GM18507 (cell line): ENCODE measurements around the gene SMC2.

ENCODE experiments used
- DNase-seq: peaks from one replicate; pipeline ENCODE4 v3.0.0; 2011; ENCODE audit warnings: low read depth; ENCODE audit not compliant: insufficient read length; ENCODE audit errors: extremely low spot score
- FAIRE-seq: peaks from 2 replicates; lab custom pipeline; 2011; peaks lifted over from hg19 to GRCh38; lab: Jason Lieb, UNC

SMC2 gene

DNA sequence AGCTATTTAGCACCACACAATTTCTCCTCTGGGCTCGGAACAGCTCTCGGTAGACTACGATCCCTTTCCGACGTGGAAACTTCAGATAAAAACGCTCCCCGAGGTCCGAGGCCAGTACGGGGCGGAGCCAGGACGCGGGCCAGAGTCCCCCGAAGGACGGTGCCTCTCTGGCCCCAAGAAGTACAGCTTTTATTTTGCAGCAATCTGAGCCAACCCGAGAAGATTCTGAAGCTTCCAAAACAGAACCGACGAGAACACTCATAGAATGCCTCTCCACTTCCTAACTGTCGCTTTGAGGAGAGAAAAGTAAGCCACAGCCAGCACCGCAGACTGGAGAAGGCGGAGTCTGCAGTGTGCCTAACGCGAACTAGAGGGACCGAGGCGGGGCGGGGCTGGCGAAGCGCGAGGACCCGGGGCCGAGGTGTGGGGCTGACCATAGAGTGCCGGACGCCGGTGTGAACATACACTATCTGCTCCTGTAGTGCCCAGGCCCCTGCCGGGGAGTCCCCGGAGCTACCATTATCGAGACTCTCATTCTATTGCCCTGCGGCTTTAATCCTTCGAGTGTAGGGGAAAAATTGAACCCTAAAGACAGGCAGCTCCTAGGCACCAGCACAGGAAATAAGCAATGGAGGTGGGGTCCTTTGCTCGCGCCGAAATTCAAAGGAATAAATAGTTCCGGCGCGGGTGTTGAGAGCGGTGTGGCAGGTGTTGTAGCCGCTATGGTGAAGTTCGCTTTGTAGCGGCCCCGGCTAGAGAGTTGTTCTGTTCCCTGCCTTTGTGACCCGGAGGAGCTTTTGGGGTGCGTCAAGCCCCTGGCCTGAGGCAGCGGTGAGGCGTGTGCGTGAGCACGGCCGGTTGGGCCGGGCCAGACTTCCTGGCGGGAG lies at the start of gene SMC2:
TSS of gene SMC2 (plus strand) at position 663 of the 887 bp plus-strand sequence. CDS start 1,076 bp downstream, outside the sequence.
- FAIRE-seq (peak; percentile 94), DNase-seq (peak; percentile 76)

DNA sequence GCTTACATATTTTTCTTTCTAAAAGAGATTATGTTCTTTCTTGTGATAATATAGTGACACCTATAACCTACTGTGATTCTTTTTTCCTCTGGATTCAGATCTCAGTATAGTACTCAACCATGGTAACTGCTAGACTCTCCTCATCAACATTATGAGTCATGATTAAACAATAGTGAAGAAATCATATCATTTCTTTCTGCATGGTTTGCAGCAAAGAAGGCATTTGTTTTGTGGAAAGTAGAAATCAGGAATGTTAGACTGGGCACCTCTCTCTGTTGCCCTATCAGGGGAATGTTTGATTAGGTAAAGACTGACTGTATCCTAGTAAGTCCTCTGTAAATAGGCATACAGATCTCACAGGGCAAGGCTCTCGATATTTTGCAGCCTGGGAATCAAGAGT lies 25.6 kb upstream of the SMC2 start:
- DNase-seq, result no peak
- FAIRE-seq, result no peak

DNA sequence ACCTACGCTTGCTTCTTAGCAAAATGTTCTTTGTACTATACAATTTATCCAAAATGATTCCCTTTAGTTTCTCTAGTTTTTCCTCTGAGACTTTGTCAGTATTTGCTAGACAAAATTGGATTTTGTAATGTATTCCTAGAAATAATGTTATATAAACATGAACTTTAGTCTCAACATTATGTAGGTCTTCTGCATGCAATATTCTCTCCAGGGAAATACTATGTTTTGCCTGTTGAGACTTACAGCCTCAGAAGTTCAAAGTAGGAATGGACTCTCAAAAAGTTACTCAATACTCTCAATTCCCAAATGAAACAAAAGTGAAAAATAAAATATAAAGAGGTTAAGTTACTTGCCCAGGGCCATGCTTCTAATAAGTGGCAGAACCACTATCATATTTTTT lies 24.8 kb upstream of the SMC2 start:
- DNase-seq, result no peak
- no peak for FAIRE-seq

DNA sequence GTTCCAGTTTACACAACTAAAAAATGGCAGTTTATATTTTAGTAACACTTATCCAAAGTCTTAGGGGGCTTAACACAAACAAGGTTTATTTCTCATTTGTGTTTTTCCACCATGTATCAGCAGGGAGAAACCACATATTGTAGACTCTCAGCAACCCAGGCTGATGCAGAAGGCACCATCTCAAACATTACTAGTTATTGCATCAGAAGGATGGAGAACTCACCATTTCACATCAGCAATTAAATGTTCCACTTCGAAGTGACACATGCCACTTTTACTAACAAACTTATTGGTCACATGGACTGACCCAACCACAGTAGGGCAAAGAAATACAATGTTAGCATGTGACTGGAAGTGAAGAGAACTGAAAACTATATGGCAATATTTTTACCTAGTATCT lies 22.5 kb upstream of the SMC2 start:
- DNase-seq (no peak), FAIRE-seq (no peak)

DNA sequence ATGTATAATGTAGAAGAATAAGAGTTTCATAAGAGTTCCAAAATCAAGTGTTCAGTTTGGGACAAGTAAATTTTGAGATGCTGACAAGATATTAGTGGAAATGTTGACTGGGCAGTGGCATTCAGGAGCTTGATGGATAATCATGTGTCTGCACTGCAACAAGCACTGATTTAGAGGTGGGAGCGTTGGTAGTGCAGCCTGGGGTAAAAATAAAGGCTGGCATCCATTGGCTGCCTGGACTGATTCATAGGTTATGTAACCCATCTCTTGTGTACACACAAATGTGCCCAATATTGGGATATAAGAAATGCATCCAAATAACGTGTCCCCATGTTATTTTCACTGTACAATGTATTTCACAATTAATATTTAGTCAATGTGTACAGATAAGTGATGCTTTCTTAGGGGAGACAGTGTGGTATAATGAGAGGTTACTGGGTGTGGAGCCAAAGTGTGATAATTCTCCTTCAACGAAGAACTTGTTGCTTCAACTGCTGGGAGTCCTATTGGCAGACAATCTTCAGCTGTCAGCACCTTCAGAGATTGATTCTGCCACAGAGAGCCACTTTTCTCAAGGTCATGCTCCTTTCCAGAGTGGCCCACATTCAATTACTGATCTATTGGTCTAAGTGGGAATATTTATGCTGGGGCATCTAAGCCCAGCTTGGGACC lies 20.9 kb upstream of the SMC2 start:
- no peak for DNase-seq
- FAIRE-seq, result no peak

DNA sequence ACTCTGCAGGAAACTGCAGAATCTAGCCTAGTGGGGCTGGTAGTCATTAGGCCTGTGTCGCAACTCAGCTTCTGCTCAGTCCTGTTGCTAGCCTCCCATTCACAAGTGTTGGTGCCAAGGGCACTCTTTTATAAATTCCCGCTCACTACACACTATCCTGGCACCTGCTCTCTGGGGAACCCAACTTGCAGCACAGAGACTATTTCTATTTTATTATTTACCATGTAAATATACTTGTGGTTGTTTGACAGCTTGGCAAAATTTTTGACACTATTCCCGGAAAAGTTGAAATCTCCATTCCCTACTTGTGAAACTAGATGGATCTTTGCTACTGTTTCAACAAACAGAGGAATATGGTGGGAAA lies 20.4 kb upstream of the SMC2 start:
- FAIRE-seq, result no peak
- no peak for DNase-seq

DNA sequence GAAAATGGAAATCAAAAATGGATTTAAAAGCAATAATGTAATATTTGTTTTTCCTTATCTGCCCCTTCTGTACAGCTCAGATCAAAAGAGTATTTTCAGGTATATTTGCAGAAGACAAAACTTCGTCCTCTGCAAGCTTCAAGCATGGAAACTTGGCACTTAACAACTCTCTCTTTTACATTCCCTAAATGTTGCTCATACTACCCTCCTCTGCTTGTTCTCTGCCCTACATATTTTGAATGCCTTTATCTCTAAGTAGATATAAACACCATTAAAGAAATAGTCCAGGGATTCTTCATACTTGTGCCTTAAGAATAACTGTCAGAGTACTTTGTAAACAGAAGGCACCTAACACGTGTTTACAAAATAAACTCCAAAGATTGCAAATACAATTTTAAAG lies 19.2 kb upstream of the SMC2 start:
- DNase-seq, result no peak
- no peak for FAIRE-seq

DNA sequence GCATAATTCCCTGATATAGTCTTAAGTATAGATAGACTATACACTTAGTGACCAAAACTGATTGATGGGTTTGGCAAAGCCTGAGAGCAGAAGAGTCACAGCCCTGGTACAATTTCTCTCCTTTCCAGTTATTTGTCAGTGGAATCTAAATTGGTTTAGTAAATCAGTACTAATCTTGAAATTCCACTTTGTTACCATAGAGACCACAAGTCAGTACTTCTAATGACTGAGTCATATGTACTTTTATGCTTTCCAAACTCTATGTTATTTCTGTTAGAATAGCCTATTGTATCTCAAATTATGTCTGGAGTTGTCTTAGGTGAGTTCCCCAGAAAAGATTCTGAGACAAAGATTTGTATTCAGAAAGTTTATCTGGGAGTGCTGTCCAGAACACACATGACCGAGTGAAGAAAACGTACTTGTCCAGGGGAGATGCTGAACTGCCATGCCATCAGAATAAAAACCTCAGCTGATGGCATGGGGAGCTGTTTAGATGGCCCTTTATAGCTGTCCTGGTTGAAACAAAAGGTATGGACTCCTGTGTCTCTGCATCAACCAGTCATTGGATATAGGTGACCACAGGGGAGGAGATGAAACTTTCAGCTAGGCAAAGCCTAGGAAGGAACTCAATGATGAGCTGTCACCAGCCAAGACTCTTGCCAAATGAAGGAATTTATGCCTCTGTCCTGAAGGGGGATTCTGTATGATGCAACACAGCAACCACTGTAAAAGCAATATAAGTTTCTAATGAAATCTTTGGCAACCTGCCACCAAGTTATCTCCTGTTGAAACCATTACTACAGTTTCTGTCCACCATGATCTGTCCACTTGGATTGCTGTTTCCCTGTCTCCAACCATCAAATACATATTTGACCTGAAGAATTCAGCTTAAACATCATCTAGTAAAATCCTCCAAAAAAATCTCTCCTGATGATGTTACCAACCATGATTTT lies 18.0 kb upstream of the SMC2 start:
- FAIRE-seq, result no peak
- no peak for DNase-seq

DNA sequence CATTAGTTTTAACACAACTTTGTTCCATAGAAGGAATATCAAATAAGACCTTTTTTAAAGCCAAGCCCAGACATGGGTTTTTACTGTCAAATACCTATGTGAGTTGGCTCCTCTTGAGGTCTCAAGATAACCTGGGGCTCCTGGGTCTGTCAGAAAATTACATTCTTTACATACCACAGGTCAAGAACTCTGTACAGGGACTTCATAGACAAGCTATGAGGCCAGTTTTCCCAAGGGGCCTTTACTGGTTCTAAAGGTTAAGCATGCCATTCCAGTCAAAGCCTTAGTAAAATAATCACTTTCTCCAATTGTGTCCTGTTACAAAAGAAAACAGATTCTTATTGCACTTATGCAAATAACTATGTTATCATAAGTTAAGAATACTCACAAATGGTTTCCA lies 15.5 kb upstream of the SMC2 start:
- no peak for DNase-seq
- FAIRE-seq, result no peak

DNA sequence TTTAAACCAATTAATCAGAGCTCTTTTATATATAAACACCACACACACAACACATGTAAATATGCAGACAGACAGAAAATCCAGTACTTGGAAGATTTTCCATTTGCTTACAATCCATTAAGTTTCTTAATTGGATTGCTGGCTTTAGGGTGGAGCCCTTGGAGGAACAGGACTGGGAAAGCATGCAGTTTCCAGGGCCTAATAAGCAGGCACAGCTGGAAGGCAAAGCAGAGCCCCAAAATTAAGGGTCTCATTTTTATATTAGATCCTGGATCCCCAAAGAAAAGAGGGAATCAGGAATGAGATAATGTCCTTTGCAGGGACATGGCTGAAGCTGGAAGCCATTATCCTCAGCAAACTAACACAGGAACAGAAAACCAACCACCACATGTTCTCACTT lies 13.1 kb upstream of the SMC2 start:
- DNase-seq (no peak), FAIRE-seq (no peak)

DNA sequence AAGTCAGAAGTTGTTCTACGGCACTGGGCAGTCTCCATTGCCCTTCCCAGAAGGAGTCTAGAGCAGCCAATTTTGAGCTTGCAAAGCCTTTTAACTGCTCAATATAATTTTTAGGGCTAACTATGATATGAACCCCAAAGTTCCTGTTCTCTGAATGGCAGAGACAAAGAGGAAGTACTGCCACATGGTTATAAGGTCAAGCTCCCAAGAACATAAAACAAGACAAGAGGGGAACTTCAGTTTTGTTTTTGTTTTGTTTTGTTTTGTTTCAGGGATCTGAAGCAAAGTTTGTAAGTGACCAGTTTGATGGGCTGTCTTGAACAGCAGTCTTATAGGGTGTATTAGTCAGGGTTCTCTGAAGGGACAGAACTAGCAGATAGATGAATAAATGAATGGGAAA lies 11.9 kb upstream of the SMC2 start:
- DNase-seq (no peak), FAIRE-seq (no peak)

DNA sequence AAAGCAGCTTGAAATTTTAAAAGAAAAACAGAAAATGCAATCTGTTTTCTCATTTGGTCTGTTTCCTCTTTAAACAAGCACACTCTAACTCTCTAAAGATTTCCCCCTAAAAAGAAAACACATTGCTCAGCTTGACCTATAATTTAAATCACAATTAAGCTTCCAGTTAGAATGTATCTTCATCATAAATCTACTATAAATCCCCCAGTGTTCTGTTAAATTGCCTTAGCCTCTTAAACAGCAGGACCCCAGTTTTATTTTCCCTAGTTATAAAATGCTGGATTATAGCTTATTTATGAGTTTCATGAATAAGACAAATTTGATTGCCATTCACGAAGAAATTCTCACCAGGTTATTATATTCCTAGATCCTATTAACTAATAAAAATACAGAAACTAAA lies 8.6 kb upstream of the SMC2 start:
- FAIRE-seq (no peak), DNase-seq (no peak)

DNA sequence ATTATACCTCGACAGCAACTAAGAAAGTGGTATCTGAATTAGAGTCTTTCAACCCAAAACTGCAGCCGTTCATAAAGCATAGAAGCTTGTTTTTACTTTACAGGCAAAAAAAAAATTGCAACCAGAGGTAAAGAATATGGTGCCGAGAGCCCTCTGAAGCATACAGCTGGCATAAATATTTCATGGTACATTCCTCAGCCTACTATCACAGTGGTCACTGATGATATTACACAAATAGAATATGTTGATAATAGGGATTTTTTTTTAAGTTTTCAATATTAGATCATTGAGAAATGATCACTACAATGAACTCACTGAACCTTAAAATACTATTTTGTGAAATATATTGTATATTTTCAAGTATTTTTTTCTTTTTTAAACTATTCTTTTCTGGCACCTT lies 6.2 kb upstream of the SMC2 start:
- FAIRE-seq, result no peak
- no peak for DNase-seq

DNA sequence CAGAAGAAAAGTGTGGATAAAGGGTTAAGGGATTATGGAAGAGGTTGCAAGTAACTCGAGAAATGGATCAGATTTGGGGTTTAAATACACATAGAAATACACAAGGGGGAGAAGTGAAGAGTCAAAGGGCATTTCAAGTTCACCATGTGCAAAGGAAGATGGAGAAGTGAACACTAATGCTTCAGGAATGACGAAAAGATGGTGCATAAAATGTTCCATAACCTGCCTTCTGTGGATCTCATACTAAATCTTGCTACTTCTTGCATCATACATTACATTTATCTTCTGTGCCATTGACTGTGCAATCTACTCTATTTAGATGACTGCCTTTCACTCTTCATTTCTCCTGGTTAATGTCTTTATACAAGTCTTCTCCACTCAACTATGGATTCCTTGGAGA lies 5.7 kb upstream of the SMC2 start:
- DNase-seq (no peak), FAIRE-seq (no peak)

DNA sequence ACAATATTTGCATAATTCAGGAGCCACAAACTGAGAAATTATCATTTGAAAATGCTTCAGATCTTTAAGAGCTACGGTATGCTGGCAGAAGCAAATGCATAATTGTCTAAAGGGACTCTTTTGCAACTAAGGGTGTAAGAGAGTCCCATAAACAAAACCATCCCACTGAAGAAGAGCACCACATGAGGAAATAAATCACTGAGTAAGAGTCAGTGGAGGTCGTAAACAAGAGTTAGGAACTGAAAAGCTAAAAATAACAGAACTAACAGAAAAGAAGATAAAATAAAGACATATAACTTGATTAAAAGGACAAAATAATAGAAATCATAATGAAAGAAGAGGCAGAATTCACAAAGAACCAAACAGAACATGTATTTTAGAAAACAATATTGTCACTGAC lies 3.5 kb upstream of the SMC2 start:
- DNase-seq, result no peak
- FAIRE-seq, result no peak

DNA sequence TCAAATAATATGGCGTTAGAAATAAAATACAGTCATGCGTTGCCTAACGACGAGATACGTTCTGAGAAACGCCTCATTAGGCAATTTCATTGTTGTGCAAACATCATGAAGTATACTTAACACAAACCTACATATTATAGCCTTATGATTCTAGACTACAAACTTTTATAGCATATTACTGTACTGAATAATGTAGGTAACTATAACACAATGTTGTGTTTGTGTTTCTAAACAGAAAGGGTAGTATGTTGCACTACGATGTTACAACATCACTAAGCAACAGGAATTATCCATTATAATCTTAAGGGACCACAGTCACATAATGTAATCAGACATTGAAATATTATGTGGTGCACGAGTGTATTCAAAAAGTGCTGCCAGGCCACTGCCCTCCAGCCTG lies 3.0 kb upstream of the SMC2 start:
- no peak for FAIRE-seq

DNA sequence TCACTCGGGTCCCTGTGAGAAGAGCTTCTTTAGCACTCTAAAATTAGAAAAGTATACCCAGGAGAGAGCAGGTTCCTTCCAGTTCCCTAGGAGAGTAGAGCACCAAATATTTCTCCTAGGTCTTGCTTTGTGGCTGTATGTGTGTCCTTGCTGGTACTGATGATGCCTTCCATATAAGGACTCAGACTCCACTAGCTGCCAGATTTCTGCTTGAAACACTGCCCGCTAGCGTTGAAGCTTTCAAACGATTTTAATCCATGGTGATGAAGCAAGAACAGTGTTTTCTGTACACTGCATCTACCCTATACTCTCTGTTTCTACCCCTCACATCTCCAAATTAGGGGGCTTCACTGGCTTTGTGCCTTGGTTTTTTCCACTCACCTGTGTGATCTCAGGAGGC lies 2.4 kb upstream of the SMC2 start:
- FAIRE-seq (no peak), DNase-seq (no peak)

More for the DNA sequence above, 3.0 kb upstream of the SMC2 start:
- DNase-seq, result no peak

DNA sequence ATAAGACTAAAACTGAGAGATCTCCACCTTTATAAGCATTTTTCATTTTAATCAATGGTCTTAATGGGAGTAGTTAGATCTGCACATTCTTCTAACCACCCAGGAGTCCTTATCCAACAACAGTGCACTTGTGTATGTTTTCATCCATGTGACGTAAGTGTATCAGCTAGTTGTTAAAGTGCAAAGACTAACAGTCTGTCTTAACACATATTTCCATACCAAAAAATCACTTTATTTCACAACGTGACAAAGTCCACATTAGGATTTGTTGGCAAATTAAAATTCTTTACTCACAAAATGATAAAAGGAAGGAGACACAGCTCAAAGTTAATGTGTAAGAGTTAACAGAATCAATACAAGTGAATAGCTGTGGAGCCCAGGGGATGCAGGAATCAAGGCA lies 1.9 kb upstream of the SMC2 start:
- no peak for FAIRE-seq
- DNase-seq, result no peak

DNA sequence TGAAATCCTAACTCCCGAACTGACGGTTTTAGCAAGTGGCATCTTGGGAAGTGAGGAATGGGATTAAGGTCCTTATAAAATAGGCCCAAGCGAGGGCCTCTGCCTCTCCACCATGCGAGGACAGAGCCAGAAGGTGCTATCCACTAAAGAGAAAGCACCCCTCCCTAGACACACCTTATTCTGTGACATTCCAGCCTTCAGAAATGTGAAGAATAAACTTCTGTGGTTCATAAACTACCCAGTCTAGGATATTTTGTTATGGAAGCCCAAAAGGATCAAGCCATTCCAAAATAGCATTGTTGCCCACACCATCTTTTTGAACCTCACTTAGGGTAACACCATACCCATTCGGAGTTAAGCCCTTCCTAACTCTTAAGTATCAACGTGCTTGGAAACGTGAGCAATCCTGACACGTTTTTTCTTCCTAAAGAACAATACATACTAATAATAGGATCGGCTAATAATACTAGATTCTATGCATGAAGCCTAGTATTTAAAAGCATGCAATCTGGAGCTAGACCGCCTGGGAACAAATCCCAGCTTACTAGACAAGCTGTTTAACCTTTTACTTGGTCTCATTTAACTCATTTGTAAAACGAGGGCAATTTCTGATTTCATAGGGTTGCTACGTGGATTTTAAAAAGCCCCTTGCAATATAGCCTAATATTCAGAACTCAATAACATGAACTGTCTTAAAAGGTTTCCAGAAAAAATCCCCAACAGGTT lies 1.1 kb upstream of the SMC2 start:
- DNase-seq (no peak), FAIRE-seq (peak; percentile 9)
